NCI-H146 treated with DMSO at 0.1 percent for 48 hours (cell line): ENCODE measurements around the gene WDFY3.

Experiments
- DNase-seq: peaks from one replicate; lab custom pipeline; 2025; ENCODE audit not compliant: unreplicated experiment; lab: John Stamatoyannopoulos, UW

Gene WDFY3

GRCh38 chr4:84954982-84955567 is 11.4 kb downstream of the WDFY3 start:
- no peak for DNase-seq

GRCh38 chr4:84952776-84953175 is 13.7 kb downstream of the WDFY3 start:
- no peak for DNase-seq

GRCh38 chr4:84952004-84952403 is 14.5 kb downstream of the WDFY3 start:
- no peak for DNase-seq

GRCh38 chr4:84948056-84948455 is 18.4 kb downstream of the WDFY3 start:
- DNase-seq, result no peak

- DNase-seq, result no peak
These were observed 21.5 kb downstream of the WDFY3 start for GRCh38 chr4:84944947-84945346.

- no peak for DNase-seq
These were observed 25.5 kb downstream of the WDFY3 start for GRCh38 chr4:84940960-84941359.

GRCh38 chr4:84939113-84939512 is 27.4 kb downstream of the WDFY3 start:
- no peak for DNase-seq

- no peak for DNase-seq
These were observed 28.2 kb downstream of the WDFY3 start for GRCh38 chr4:84938316-84938715.

- DNase-seq, result no peak
These were observed 29.0 kb downstream of the WDFY3 start for GRCh38 chr4:84937381-84937977.

GRCh38 chr4:84936123-84936522 is 30.4 kb downstream of the WDFY3 start:
- DNase-seq, result no peak

GRCh38 chr4:84932462-84932861 is 34.0 kb downstream of the WDFY3 start:
- no peak for DNase-seq

GRCh38 chr4:84931961-84932360 is 34.5 kb downstream of the WDFY3 start:
- DNase-seq, result no peak

GRCh38 chr4:84931274-84931673 is 35.2 kb downstream of the WDFY3 start:
- no peak for DNase-seq

- no peak for DNase-seq
These were observed 38.4 kb downstream of the WDFY3 start for GRCh38 chr4:84928089-84928488.

- no peak for DNase-seq
These were observed 39.1 kb downstream of the WDFY3 start for GRCh38 chr4:84927428-84927827.

- DNase-seq, result no peak
These were observed 40.9 kb downstream of the WDFY3 start for GRCh38 chr4:84925558-84925957.

GRCh38 chr4:84924434-84924833 is 42.1 kb downstream of the WDFY3 start:
- no peak for DNase-seq

- DNase-seq, result no peak
These were observed 45.9 kb downstream of the WDFY3 start for GRCh38 chr4:84920617-84921016.

GRCh38 chr4:84917869-84918600 is 48.5 kb downstream of the WDFY3 start:
- DNase-seq, result no peak

GRCh38 chr4:84917086-84917821 is 49.2 kb downstream of the WDFY3 start:
- DNase-seq, result no peak

GRCh38 chr4:84916227-84916626 is 50.3 kb downstream of the WDFY3 start:
- no peak for DNase-seq

- no peak for DNase-seq
These were observed 51.1 kb downstream of the WDFY3 start for GRCh38 chr4:84915396-84915780.
